ENCODE data around the gene RGL1.

- TF ChIP-seq CTCF (IDR thresholded peaks at IDR 0.05) (no peak), POLR2A (IDR thresholded peaks at IDR 0.05) (no peak)
These were observed 30.0 kb upstream of the RGL1 start for GRCh38 chr1:183774938-183775337.
